Neuronal stem cell (in vitro differentiated cells): Measurements from ENCODE around the gene SHE.
A peak's percentile ranks its signal among the peaks of the same experiment; 100 is the strongest.

Source experiments
- DNase-seq: peaks from one replicate; pipeline ENCODE4 v3.0.0-alpha.2; 2013; ENCODE audit warnings: low spot score
- H2AFZ ChIP-seq: one replicate; pipeline ENCODE4 v1.6.1; 2013; ENCODE audit warnings: mild to moderate bottlenecking, low read length, inconsistent platforms
- H2AK5ac ChIP-seq: 2 replicates; pipeline ENCODE4 v1.6.1; 2013; ENCODE audit warnings: low read depth, mild to moderate bottlenecking, inconsistent platforms, low read length, moderate library complexity, mixed read lengths
- H2BK120ac ChIP-seq: 2 replicates; pipeline ENCODE4 v1.6.1; 2013; ENCODE audit warnings: low read depth, mild to moderate bottlenecking, inconsistent platforms, low read length, moderate library complexity, mixed read lengths
- H2BK12ac ChIP-seq: one replicate; pipeline ENCODE4 v1.6.1; 2013; ENCODE audit warnings: low read length, inconsistent platforms
- H2BK15ac ChIP-seq: 2 replicates; pipeline ENCODE4 v1.6.1; 2013; ENCODE audit warnings: mild to moderate bottlenecking, low read length, inconsistent platforms, mixed read lengths
- H2BK5ac ChIP-seq: one replicate; pipeline ENCODE4 v1.6.1; 2013; ENCODE audit warnings: inconsistent platforms, mild to moderate bottlenecking, low read length, moderate library complexity
- H3K14ac ChIP-seq: one replicate; pipeline ENCODE4 v1.6.1; 2013; ENCODE audit warnings: low read length, inconsistent platforms
- H3K18ac ChIP-seq: 2 replicates; pipeline ENCODE4 v1.6.1; 2013; ENCODE audit warnings: low read length, inconsistent platforms
- H3K23ac ChIP-seq: 2 replicates; pipeline ENCODE4 v1.6.1; 2013; ENCODE audit warnings: low read depth, mild to moderate bottlenecking, mixed read lengths, low read length, inconsistent platforms; ENCODE audit not compliant: poor library complexity
- H3K27ac ChIP-seq: replicated peaks from 3 replicates; pipeline ENCODE4 v1.5.1; 2013; ENCODE audit warnings: low read length, inconsistent platforms
- H3K27me3 ChIP-seq, 3 experiments: 2 replicates each; pipeline ENCODE4 v1.6.1; 2013; ENCODE audit warnings: low read length in 3 of 3, mild to moderate bottlenecking in 2 of 3, inconsistent platforms in 1 of 3, low read depth in 1 of 3, mixed read lengths in 1 of 3, moderate library complexity in 1 of 3; ENCODE audit not compliant: control insufficient read depth in 3 of 3, insufficient read depth in 3 of 3
- H3K36me3 ChIP-seq, 2 donors: replicated peaks in 1 of 2; 2 replicates each; pipeline ENCODE4 v1.6.1; 2013; ENCODE audit warnings: low read length in 2 of 2; ENCODE audit not compliant: control insufficient read depth in 2 of 2, insufficient read depth in 2 of 2
- H3K4ac ChIP-seq: 2 replicates; pipeline ENCODE4 v1.6.1; 2013; ENCODE audit warnings: inconsistent platforms, mild to moderate bottlenecking, low read length, moderate library complexity
- H3K4me1 ChIP-seq, 2 donors: 1 replicate in 1 of 2; 2 replicates in 1 of 2; pipeline ENCODE4 v1.6.1; 2013; ENCODE audit warnings: low read length in 2 of 2, low read depth in 1 of 2; ENCODE audit not compliant: control insufficient read depth in 2 of 2, insufficient read depth in 1 of 2
- H3K4me2 ChIP-seq: one replicate; pipeline ENCODE4 v1.6.1; 2013; ENCODE audit warnings: mild to moderate bottlenecking, low read length, inconsistent platforms; ENCODE audit not compliant: insufficient read depth, poor library complexity, severe bottlenecking
- H3K4me3 ChIP-seq, 2 donors: 2 replicates each; pipeline ENCODE4 v1.5.1; 2013; ENCODE audit warnings: low read length in 2 of 2, mild to moderate bottlenecking in 2 of 2, inconsistent platforms in 1 of 2, moderate library complexity in 1 of 2
- H3K79me1 ChIP-seq: one replicate; pipeline ENCODE4 v1.6.1; 2013; ENCODE audit warnings: low read depth, mild to moderate bottlenecking, inconsistent platforms, low read length, moderate library complexity
- H3K9ac ChIP-seq: one replicate; pipeline ENCODE4 v1.6.1; 2013; ENCODE audit warnings: mild to moderate bottlenecking, low read depth, low read length, inconsistent platforms; ENCODE audit not compliant: poor library complexity
- H3K9me3 ChIP-seq, 2 donors: replicated peaks in 1 of 2; 2 replicates each; pipeline versions ENCODE3 to v1.6.1; 2013; ENCODE audit warnings: low read length in 2 of 2, mild to moderate bottlenecking in 2 of 2, inconsistent platforms in 1 of 2, low read depth in 1 of 2, mixed read lengths in 1 of 2, moderate library complexity in 1 of 2; ENCODE audit not compliant: control insufficient read depth in 2 of 2, insufficient read depth in 1 of 2
- H4K8ac ChIP-seq: one replicate; pipeline ENCODE4 v1.6.1; 2013; ENCODE audit warnings: low read depth, mild to moderate bottlenecking, inconsistent platforms, low read length, moderate library complexity
- H4K91ac ChIP-seq: one replicate; pipeline ENCODE4 v1.6.1; 2013; ENCODE audit warnings: low read length, low read depth, mild to moderate bottlenecking, inconsistent platforms; ENCODE audit not compliant: poor library complexity
- WGBS, 2 donors: extraction: QIAGEN DNeasy Blood & Tissue Kit; methylation state at CpG; one replicate each; pipeline ENCODE4 v1.1.7; 2013; ENCODE audit warnings: missing lambda C conversion rate in 2 of 2, mixed read lengths in 1 of 2; ENCODE audit not compliant: insufficient read length in 2 of 2, insufficient replicate concordance in 1 of 2; ENCODE audit errors: extremely low coverage in 2 of 2; 5-methylcytosine and 5-hydroxymethylcytosine counted together

SHE gene

DNA sequence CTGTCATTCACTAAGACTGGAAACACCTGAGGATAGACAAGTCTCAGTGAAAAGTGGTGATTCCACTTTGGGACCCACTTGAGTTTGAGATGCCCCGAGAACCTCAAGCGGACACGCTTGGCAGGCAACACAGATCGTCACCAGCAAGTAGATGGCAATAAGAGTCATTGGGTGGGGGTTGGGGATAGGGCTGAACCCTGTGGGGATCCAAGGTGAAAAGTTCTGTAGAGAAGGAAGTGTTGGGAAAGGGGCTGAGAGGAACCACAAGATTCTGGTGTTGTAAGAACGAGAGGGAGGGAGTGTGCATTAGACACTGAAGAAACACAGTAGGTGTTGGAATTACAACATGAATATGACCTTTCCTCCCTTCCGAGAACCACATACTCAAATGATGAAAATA, 45.6 kb downstream of the SHE start:
- H2AFZ ChIP-seq, result no peak overlapping the region
- no peak for DNase-seq
- no peak overlapping the region for H3K14ac ChIP-seq
- H3K36me3 ChIP-seq, result no peaks in the 10 kb centered on the region
- H4K8ac ChIP-seq, result no peak overlapping the region
- no peak overlapping the region for H2BK120ac ChIP-seq
- H3K27me3 ChIP-seq, result no peaks in the 10 kb centered on the region
- no peak overlapping the region for H3K4me2 ChIP-seq
- H3K4ac ChIP-seq, result no peak overlapping the region
- no peak overlapping the region for H3K18ac ChIP-seq
- H2BK5ac ChIP-seq, result no peak overlapping the region
- no peak overlapping the region for H3K9ac ChIP-seq
- WGBS, 2 donors, result no CpG with 5 or more reads among the region's 6 CpGs
- peaks cover 0 to 2% of the 10 kb centered on the region in 2 donors for H3K9me3 ChIP-seq
- H3K4me3 ChIP-seq, result no peak overlapping the region
- H3K4me1 ChIP-seq, result peaks cover 0 to 4% of the 10 kb centered on the region in 2 donors
- H3K23ac ChIP-seq, result no peak overlapping the region
- no peak overlapping the region for H3K27ac ChIP-seq
- H4K91ac ChIP-seq, result no peak overlapping the region
- H3K79me1 ChIP-seq, result no peaks in the 10 kb centered on the region
- no peak overlapping the region for H2BK12ac ChIP-seq
- no peak overlapping the region for H2BK15ac ChIP-seq
- H2AK5ac ChIP-seq, result no peak overlapping the region

DNA sequence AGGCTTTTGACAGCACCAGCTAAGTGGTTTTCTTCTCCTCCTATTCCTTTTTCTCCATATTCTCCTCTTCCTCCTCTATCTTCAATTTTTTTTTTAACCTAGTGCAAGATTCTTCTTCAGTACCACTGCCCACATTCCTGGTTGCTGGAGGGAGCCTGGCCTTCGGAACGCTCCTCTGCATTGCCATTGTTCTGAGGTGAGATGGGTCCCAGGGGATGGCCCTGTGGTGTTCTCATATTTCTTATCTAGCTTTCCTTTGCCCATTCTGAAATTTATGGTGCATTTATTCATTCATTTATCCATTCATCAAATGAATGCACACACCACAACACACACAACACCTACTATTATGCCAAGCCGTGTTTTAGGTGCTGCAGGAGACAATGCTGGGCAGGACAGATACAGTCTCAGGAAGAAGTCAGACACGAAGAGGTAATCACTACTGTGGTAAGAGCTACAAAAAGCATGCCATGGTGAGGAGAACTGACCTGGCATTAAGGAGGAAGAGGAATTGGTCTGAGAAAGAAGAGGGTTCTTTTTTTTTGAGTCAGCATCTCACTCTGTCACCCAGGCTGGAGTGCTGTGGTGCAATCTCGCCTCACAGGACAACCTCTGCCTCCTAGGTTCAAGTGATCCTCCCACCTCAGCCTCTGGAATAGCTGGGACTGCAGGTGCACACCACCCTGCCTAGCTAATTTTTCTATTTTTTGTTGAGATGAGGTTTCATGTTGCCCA, 47.7 kb downstream of the SHE start:
- H3K9ac ChIP-seq, result no peak overlapping the region
- no peak overlapping the region for H3K14ac ChIP-seq
- no peak overlapping the region for H4K91ac ChIP-seq
- H2AK5ac ChIP-seq, result no peak overlapping the region
- H3K23ac ChIP-seq, result no peak overlapping the region
- H3K4me1 ChIP-seq, result peaks cover 0 to 4% of the 10 kb centered on the region in 2 donors
- peaks cover 0 to 4% of the 10 kb centered on the region in 2 donors for H3K9me3 ChIP-seq
- H3K79me1 ChIP-seq, result no peaks in the 10 kb centered on the region
- DNase-seq, result no peak
- no peak overlapping the region for H2BK120ac ChIP-seq
- H2AFZ ChIP-seq, result no peak overlapping the region
- no peak overlapping the region for H2BK15ac ChIP-seq
- H3K18ac ChIP-seq, result no peak overlapping the region
- no peak overlapping the region for H2BK5ac ChIP-seq
- H3K36me3 ChIP-seq, result no peaks in the 10 kb centered on the region
- no peak overlapping the region for H4K8ac ChIP-seq
- no peak overlapping the region for H3K4me2 ChIP-seq
- no CpG with 5 or more reads among the region's 5 CpGs for WGBS, 2 donors
- H3K27ac ChIP-seq, result no peak overlapping the region
- no peak overlapping the region for H3K4ac ChIP-seq
- H3K27me3 ChIP-seq, result no peaks in the 10 kb centered on the region
- H2BK12ac ChIP-seq, result no peak overlapping the region
- H3K4me3 ChIP-seq, result no peak overlapping the region

DNA sequence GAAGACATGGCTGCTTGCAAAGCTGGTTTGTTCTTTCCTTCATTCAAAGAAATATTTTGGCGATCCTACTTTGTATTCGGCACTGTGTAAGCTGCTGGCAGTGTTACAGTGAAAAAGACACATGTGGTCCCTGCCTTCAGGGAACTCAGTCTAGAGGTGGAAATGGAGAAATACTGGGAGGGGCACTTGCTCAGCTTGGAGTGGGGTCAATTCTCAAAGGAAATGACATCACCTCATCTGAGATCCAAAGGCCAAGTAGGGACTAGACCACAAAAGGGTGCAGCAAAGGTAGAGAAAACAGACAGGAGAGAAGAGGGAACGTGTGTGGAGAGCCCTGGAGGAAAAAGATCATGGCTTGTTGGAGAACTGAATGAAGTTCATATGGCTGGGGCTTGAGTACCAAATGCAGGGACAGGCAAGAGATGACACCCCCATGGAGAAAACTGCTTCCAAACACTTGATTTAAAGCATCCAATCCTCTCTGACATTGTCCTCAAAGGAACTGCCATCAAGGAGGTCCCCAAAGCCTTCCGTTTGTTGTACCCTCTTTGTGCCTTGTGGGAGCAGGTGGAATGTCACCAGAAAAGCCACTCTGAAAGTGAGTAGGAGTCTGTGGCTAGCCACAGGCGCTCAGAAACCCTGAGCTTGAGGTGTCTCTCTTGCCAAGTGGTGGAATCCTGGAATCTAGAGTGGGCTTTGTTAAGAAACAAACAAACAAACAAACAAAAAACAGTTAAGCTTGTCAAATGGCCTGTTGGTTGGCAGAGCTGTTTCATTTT, 48.4 kb downstream of the SHE start:
- H3K23ac ChIP-seq, result no peak overlapping the region
- H3K79me1 ChIP-seq, result no peaks in the 10 kb centered on the region
- H2BK15ac ChIP-seq, result no peak overlapping the region
- H2BK5ac ChIP-seq, result no peak overlapping the region
- no peaks in the 10 kb centered on the region for H3K36me3 ChIP-seq
- no peak overlapping the region for H3K14ac ChIP-seq
- H2AFZ ChIP-seq, result peak overlapping the region; percentile 25
- peaks cover 0 to 4% of the 10 kb centered on the region in 2 donors for H3K9me3 ChIP-seq
- H3K4me3 ChIP-seq, result no peak overlapping the region
- H3K27ac ChIP-seq, result no peak overlapping the region
- H3K9ac ChIP-seq, result no peak overlapping the region
- no peak overlapping the region for H2BK12ac ChIP-seq
- H3K27me3 ChIP-seq, result no peaks in the 10 kb centered on the region
- H2AK5ac ChIP-seq, result no peak overlapping the region
- H3K18ac ChIP-seq, result no peak overlapping the region
- H4K8ac ChIP-seq, result no peak overlapping the region
- peaks cover 0 to 4% of the 10 kb centered on the region in 2 donors for H3K4me1 ChIP-seq
- no CpG with 5 or more reads among the region's 5 CpGs for WGBS, 2 donors
- no peak overlapping the region for H3K4ac ChIP-seq
- no peak overlapping the region for H3K4me2 ChIP-seq
- H4K91ac ChIP-seq, result no peak overlapping the region
- DNase-seq, result no peak
- no peak overlapping the region for H2BK120ac ChIP-seq

DNA sequence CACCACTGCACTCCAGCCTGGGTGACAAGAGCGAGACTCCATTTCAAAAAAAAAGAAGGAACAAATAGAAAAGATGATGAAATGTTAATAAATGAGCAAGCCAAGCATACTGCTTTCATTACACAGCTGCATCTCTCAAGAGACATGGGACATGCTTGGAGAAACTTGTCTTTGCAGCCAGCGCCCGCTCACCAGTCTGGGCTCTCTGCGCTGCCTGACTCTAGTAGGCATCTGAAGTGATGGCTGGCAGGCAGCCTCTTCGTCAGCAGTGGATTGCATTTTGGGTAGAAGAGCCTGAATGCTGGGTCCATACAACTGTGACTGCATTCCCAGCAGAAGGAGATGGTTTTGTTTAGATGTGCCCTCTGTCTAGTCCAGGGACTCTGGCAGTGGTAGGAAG, 49.1 kb downstream of the SHE start:
- Histone ChIP-seq H4K8ac (no peak overlapping the region), H3K18ac (no peak overlapping the region), H2BK120ac (no peak overlapping the region), H3K14ac (no peak overlapping the region), H2AK5ac (no peak overlapping the region), H3K4me3 (no peak overlapping the region), H4K91ac (no peak overlapping the region), H3K27ac (no peak overlapping the region), H2BK12ac (no peak overlapping the region), H3K9ac (no peak overlapping the region), H3K27me3 (no peaks in the 10 kb centered on the region), H3K4me2 (no peak overlapping the region), H2BK5ac (no peak overlapping the region), H3K79me1 (no peaks in the 10 kb centered on the region), H3K4me1 (peaks cover under 1 to 4% of the 10 kb centered on the region in 2 donors), H2AFZ (peak overlapping the region; percentile 25), H3K23ac (no peak overlapping the region), H3K4ac (no peak overlapping the region), H2BK15ac (no peak overlapping the region), H3K36me3 (no peaks in the 10 kb centered on the region), H3K9me3 (peaks cover 0 to 4% of the 10 kb centered on the region in 2 donors)
- WGBS, 2 donors, result no CpG with 5 or more reads among the region's 5 CpGs
- no peak for DNase-seq
